AG20443 (cell line): Measurements from ENCODE around the gene HDAC7.

Experiments used
- DNase-seq: peaks from one replicate; pipeline ENCODE4 v3.0.0; 2012; ENCODE audit warnings: low spot score, mixed read lengths

Gene HDAC7

GRCh38 chr12:47819896-47820630 is at the start of gene HDAC7:
Gene HDAC7 (minus strand): TSS chr12:47819903. CDS start chr12:47819785, 118 bp downstream.
- DNase-seq = peak; percentile 91

GRCh38 chr12:47868552-47869031 is 48.9 kb upstream of the HDAC7 start:
- no peak for DNase-seq

GRCh38 chr12:47868041-47868440 is 48.3 kb upstream of the HDAC7 start:
- no peak for DNase-seq

- DNase-seq = peak; percentile 89
These were observed 47.8 kb upstream of the HDAC7 start for GRCh38 chr12:47867495-47867941.

GRCh38 chr12:47864646-47865235 is 45.0 kb upstream of the HDAC7 start:
- DNase-seq = no peak

GRCh38 chr12:47863985-47864384 is 44.3 kb upstream of the HDAC7 start:
- no peak for DNase-seq

- DNase-seq = no peak
These were observed 43.8 kb upstream of the HDAC7 start for GRCh38 chr12:47863467-47863866.

- DNase-seq = no peak
These were observed 43.2 kb upstream of the HDAC7 start for GRCh38 chr12:47862881-47863280.

- DNase-seq = no peak
These were observed 42.6 kb upstream of the HDAC7 start for GRCh38 chr12:47862167-47862750.

GRCh38 chr12:47860873-47861272 is 41.2 kb upstream of the HDAC7 start:
- no peak for DNase-seq

GRCh38 chr12:47860279-47860841 is 40.7 kb upstream of the HDAC7 start:
- no peak for DNase-seq

GRCh38 chr12:47858511-47859266 is 39.0 kb upstream of the HDAC7 start:
- DNase-seq = no peak

- DNase-seq = no peak
These were observed 37.2 kb upstream of the HDAC7 start for GRCh38 chr12:47856721-47857575.

- no peak for DNase-seq
These were observed 36.4 kb upstream of the HDAC7 start for GRCh38 chr12:47856094-47856493.

GRCh38 chr12:47855502-47855901 is 35.8 kb upstream of the HDAC7 start:
- no peak for DNase-seq

GRCh38 chr12:47854531-47854930 is 34.8 kb upstream of the HDAC7 start:
- DNase-seq = no peak

- DNase-seq = no peak
These were observed 32.4 kb upstream of the HDAC7 start for GRCh38 chr12:47852096-47852571.

GRCh38 chr12:47851303-47851952 is 31.7 kb upstream of the HDAC7 start:
- DNase-seq = no peak

- DNase-seq = no peak
These were observed 30.7 kb upstream of the HDAC7 start for GRCh38 chr12:47850153-47851084.
